OCI-LY1 (cell line): Measurements from ENCODE around the gene ASB10.

ENCODE experiments used
- CTCF ChIP-seq: fragments of 200-600 bp; sonication (generic), shearing (Covaris generic); IDR thresholded peaks from 2 replicates; pipeline ENCODE4 v1.5.1; 2017; ENCODE audit warnings: mild to moderate bottlenecking, antibody characterized with exemption, low read length, moderate library complexity, mixed read lengths
- EZH2 ChIP-seq: fragments of 200-600 bp; sonication (generic), shearing (Covaris generic); IDR thresholded peaks from 2 replicates; pipeline ENCODE4 v1.8.0; 2017; ENCODE audit warnings: borderline replicate concordance, mixed run types, mild to moderate bottlenecking, antibody characterized with exemption, low read length, moderate library complexity, mixed read lengths

- TF ChIP-seq CTCF (no peak), EZH2 (no peak)
Measured at GRCh38 chr7:151202836-151203235, 15.8 kb upstream of the ASB10 start.
